ENCODE measurements around the gene CD209.

The CD209 gene

DNA sequence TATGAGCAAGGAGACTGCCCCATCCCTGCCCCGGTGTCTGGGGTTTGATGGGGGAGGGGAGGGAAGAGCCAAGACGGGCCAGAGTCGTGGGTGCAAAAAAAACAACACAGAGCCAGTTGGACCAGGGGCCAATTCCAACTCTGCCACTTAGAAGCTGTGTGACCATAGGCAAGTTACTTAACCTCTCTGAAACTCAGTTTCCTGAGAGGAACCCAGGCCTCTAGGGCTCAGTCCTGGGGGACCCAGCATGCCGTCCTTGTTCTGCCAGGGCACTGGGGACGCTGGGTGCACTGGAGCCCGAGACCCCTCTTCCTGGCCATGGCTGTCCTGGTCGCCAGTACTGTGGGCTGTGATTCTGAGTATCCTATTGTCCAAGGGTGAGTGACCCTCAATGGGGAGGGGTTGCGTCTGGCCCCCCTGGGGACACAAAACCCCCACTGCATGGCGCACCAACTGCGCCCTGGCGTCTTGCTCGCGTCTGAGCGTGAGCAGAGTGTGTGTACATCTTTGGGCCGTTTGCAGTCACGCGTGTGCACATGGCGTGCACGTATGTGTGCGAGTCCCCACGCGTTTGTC is 40.4 kb upstream of the CD209 start (continued):
- TF ChIP-seq, protein P1, sequence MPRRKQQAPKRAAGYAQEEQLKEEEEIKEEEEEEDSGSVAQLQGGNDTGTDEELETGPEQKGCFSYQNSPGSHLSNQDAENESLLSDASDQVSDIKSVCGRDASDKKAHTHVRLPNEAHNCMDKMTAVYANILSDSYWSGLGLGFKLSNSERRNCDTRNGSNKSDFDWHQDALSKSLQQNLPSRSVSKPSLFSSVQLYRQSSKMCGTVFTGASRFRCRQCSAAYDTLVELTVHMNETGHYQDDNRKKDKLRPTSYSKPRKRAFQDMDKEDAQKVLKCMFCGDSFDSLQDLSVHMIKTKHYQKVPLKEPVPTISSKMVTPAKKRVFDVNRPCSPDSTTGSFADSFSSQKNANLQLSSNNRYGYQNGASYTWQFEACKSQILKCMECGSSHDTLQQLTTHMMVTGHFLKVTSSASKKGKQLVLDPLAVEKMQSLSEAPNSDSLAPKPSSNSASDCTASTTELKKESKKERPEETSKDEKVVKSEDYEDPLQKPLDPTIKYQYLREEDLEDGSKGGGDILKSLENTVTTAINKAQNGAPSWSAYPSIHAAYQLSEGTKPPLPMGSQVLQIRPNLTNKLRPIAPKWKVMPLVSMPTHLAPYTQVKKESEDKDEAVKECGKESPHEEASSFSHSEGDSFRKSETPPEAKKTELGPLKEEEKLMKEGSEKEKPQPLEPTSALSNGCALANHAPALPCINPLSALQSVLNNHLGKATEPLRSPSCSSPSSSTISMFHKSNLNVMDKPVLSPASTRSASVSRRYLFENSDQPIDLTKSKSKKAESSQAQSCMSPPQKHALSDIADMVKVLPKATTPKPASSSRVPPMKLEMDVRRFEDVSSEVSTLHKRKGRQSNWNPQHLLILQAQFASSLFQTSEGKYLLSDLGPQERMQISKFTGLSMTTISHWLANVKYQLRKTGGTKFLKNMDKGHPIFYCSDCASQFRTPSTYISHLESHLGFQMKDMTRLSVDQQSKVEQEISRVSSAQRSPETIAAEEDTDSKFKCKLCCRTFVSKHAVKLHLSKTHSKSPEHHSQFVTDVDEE (CRISPR knock-in tag; IDR thresholded peaks at IDR 0.05) = no peak
- TF ChIP-seq GLIS3 (CRISPR knock-in tag; IDR thresholded peaks at IDR 0.05) = no peak
- no peak for TF ChIP-seq RARB (CRISPR knock-in tag; IDR thresholded peaks at IDR 0.05)
- TF ChIP-seq ZNF70 (CRISPR knock-in tag; IDR thresholded peaks at IDR 0.05) = no peak
- no peak for TF ChIP-seq CSDC2 (CRISPR knock-in tag; IDR thresholded peaks at IDR 0.05)
- TF ChIP-seq TOX (CRISPR knock-in tag; IDR thresholded peaks at IDR 0.05; ENCODE audit: borderline replicate concordance) = no peak
- TF ChIP-seq PPARA (CRISPR knock-in tag; IDR thresholded peaks at IDR 0.05; ENCODE audit: borderline replicate concordance) = no peak
- TF ChIP-seq OSR1 (CRISPR knock-in tag; IDR thresholded peaks at IDR 0.05) = no peak
- TF ChIP-seq BACH2 (CRISPR knock-in tag; IDR thresholded peaks at IDR 0.05; ENCODE audit: borderline replicate concordance) = no peak

- no peak for ATAC-seq
Observed at GRCh38 chr19:7787141-7787540, 39.8 kb upstream of the CD209 start.

More at GRCh38 chr19:7787141-7787540, 39.8 kb upstream of the CD209 start:
- no peak for TF ChIP-seq ZNF70 (CRISPR knock-in tag; IDR thresholded peaks at IDR 0.05)
- no peak for TF ChIP-seq ISL1 (CRISPR knock-in tag; IDR thresholded peaks at IDR 0.05)
- TF ChIP-seq ZNF565 (CRISPR knock-in tag; conservative IDR thresholded peaks at IDR 0.05; ENCODE audit: low read depth) = no peak
- TF ChIP-seq GLIS3 (CRISPR knock-in tag; IDR thresholded peaks at IDR 0.05) = no peak
- no peak for TF ChIP-seq PPARA (CRISPR knock-in tag; IDR thresholded peaks at IDR 0.05; ENCODE audit: borderline replicate concordance)
- no peak for TF ChIP-seq CREB5 (CRISPR knock-in tag; IDR thresholded peaks at IDR 0.05; ENCODE audit: low read depth)
- TF ChIP-seq CSRNP3 (CRISPR knock-in tag; IDR thresholded peaks at IDR 0.05) = no peak
- TF ChIP-seq ZNF8 (CRISPR knock-in tag; IDR thresholded peaks at IDR 0.05) = no peak
- TF ChIP-seq TCF4 (CRISPR knock-in tag; IDR thresholded peaks at IDR 0.05; ENCODE audit: borderline replicate concordance) = no peak
- TF ChIP-seq OSR1 (CRISPR knock-in tag; IDR thresholded peaks at IDR 0.05) = no peak
- TF ChIP-seq TOX (CRISPR knock-in tag; IDR thresholded peaks at IDR 0.05; ENCODE audit: borderline replicate concordance) = no peak
- no peak for TF ChIP-seq ZFP3 (CRISPR knock-in tag; IDR thresholded peaks at IDR 0.05)
- TF ChIP-seq RARB (CRISPR knock-in tag; IDR thresholded peaks at IDR 0.05) = no peak
- TF ChIP-seq POU6F1 (CRISPR knock-in tag; IDR thresholded peaks at IDR 0.05; ENCODE audit: borderline replicate concordance, low read depth) = no peak
- TF ChIP-seq, protein P2, sequence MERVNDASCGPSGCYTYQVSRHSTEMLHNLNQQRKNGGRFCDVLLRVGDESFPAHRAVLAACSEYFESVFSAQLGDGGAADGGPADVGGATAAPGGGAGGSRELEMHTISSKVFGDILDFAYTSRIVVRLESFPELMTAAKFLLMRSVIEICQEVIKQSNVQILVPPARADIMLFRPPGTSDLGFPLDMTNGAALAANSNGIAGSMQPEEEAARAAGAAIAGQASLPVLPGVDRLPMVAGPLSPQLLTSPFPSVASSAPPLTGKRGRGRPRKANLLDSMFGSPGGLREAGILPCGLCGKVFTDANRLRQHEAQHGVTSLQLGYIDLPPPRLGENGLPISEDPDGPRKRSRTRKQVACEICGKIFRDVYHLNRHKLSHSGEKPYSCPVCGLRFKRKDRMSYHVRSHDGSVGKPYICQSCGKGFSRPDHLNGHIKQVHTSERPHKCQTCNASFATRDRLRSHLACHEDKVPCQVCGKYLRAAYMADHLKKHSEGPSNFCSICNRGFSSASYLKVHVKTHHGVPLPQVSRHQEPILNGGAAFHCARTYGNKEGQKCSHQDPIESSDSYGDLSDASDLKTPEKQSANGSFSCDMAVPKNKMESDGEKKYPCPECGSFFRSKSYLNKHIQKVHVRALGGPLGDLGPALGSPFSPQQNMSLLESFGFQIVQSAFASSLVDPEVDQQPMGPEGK (CRISPR knock-in tag; IDR thresholded peaks at IDR 0.05; ENCODE audit: borderline replicate concordance) = no peak
- TF ChIP-seq ARNTL (CRISPR knock-in tag; IDR thresholded peaks at IDR 0.05; ENCODE audit: borderline replicate concordance, low read depth) = no peak
- no peak for TF ChIP-seq ZC3H10 (CRISPR knock-in tag; IDR thresholded peaks at IDR 0.05)
- no peak for TF ChIP-seq ZFP30 (CRISPR knock-in tag; IDR thresholded peaks at IDR 0.05)
